ENCODE measurements around the gene F11R.
A peak's percentile ranks its signal among the peaks of the same experiment; 100 is the strongest.
"Not testable (repeated sequence)": the region's sequence is repeated elsewhere in the genome, so short reads cannot be mapped to it uniquely, and the experiment has no call there.

F11R gene

GRCh38 chr1:161039546-161039945, 18.6 kb upstream of the F11R start:
- DNase-seq: no peak

DNA sequence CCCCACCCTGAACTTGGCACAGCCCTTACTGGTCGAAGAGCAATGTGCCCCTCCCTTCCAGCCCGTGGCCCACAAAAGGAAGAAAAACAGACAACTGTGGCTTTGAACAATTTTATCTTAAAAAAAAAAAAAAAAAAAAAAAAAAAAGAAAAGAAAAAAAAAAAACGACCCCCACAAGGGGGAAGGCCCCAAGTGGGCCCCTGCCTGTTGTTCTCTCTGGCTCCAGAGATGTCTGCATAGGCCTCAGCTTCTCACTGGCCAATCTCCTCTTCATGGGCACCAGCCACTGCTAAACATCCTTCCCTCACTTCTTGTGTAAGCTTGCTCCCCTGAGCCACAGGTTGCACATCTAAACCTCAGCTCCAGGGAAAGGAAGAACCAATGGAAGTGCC, 18.2 kb upstream of the F11R start:
- no peak for DNase-seq

GRCh38 chr1:161038523-161039153, 17.7 kb upstream of the F11R start, which contains the start of gene TSTD1:
Gene TSTD1 (minus strand): TSS chr1:161038964. CDS start chr1:161038889, 75 bp downstream.
- peak; percentile 76 to 81 for DNase-seq

DNA sequence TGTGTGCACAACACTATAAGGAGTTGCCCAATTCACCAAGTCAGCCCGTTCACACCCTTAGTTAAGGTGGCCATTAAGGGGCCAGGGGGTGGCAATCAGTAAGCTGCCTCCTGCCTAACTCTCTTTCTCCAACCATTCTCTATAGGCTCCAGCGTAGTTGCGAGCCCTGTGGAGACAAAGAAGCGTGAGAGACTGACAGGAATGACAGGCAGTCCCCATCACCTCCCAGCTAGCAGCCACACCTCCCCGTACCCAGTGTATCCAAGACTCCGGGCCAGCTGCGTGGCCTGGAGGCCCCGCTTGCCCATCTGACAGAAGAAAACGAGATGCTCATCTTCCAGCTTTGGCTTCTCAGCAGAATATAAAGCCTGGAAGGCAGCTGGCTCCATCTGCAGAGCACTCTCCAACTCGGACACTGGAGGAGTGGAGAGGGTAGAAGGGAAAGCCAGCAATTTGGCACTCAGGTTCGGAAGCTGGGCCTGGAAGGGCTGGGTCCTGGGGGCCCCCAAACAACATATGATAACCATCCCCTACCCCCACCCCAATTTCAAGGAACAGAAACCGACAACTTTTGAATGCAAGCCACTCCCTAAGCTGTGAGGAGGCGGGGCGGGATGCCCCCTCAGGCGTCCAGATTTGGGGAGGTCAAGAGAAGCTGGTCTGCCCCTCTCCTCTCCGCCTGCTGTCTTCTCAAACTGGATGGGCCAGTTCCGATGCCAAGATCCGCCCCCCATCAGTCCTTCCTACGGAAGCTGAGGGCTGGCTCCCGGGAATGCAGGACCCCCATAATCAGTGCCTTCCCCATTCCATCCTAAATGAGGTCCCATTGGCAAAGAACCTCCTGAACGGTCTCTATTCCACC, 16.9 kb upstream of the F11R start:
- DNase-seq: no peak

GRCh38 chr1:161033751-161034150, 12.8 kb upstream of the F11R start:
- DNase-seq: no peak

GRCh38 chr1:161032409-161032808, 11.5 kb upstream of the F11R start:
- no peak for DNase-seq

DNA sequence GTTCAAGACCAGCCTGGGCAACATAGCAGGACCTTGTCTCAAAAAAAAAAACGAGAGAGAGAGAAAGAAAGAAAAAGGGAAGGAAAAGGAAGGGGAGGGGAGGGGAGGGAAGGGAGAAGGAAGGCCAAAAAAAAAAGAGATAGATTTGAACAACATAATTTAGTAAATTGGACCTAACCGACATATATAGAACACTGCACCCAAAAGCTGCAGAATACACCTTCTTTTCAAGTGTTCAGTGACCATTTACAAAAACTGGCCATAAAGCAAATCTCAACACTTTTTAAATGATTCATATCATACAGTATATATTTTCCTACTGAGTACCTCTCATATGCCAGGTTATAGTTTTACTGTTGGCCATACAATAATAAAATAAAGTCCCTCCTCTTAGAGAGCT, 10.9 kb upstream of the F11R start:
- DNase-seq: no peak

DNA sequence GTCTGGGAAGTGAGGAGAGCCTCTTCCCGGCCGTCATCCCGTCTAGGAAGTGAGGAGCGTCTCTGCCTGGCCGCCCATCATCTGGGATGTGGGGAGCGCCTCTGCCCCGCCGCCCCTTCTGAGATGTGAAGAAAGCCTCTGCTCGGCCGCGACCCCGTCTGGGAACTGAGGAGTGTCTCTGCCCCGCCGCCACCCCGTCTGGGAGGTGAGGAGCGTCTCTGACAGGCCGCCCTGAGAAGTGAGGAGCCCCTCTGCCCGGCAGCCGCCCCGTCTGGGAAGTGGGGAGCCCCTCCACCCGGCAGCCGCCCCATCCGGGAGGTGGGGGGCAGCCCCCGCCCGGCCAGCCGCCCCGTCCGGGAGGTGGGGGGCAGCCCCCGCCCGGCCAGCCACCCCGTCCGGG, 8.5 kb upstream of the F11R start:
- not testable (repeated sequence) for DNase-seq

DNA sequence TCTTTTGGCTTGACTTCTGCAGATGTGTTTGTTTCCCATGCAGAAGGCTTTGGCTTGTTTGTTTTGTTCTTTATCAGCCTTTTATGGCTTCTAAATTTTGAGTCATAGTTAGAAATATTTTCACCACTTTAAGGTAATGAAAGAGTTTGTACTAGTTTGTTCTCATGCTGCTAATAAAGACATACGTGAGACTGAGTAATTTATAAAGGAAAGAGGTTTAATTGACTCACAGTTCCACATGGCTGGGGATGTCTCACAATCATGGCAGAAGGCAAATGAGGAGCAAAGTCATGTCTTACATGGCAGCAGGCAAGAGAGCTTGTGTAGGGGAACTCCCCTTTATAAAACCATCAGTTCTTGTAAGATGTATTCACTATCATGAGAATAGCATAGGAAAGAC, 6.0 kb upstream of the F11R start:
- DNase-seq: not testable (repeated sequence)

DNA sequence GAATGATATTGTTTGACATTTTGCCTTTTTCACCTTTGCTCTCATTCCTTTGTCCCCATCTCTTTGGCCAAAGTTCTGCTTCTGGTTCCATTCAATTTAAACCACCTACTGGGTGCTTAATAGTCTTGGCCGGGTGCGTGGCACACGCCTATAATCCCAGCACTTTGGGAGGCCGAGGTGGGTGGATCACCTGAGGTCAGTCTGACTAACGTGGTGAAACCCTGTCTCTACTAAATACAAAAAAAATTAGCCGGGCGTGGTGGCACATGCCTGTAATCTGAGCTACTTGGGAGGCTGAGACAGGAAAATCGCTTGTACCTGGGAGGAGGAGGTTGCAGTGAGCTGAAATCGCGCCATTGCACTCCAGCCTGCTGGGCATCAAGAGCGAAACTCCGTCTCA, 1.5 kb upstream of the F11R start:
- not testable (repeated sequence) for DNase-seq

DNA sequence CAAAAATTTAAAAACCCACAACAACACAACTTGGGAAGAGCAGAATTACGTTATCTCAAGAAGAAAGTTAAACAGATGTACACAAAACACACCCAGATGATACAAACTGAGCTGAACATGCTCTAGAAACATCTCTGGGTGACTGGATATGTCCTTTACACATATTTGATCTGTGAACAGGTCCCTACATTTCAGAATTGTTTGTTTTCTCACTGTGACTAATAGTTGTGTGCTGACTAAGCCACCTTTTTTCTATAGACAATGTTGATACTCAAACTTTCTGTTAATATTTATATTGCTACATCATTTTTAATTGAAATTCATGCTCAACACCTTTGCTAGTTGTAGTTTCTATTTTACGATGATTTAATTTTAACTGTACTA, 1.0 kb upstream of the F11R start:
- DNase-seq: no peak

- DNase-seq: peak; percentile 70 to 78
These were observed 415 bp upstream of the F11R start for GRCh38 chr1:161021165-161021969.

DNA sequence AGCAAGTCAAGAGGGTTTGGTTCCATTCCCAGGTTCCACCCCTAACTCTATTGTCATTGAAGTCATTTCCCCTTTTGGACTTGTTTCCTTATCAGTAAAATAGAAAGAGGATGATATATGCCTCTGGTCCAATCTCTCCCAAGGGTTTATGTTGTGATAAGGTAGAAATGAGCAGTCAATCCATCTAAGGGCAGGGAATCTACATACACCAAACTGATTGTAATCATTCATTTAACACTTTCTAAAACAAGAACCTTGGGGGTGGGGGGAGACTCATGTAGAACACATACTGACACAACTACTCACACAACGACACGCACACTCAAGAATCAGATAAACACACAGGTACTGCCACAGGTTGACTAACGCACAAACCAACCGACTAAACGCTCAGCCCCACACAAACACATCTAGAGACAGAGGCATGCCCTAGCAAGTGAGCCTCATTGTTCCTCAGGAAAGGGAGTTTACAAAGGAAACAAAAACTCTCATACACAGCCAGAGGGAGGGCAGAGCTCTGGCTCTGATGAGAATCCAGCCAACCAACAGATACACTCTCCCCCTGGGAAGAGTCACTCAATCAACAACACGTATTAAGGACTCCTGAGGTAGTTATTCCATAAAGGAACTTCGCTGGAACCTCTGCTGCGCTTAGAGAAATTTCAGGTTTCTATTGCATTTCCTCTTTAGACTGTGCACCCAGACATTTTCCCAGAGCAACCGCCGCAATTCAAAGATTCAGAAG, 1.0 kb downstream of the F11R start:
- no peak for DNase-seq

- not testable (repeated sequence) for DNase-seq
These were observed 1.8 kb downstream of the F11R start for GRCh38 chr1:161019111-161019660.

GRCh38 chr1:161018631-161018930, 2.4 kb downstream of the F11R start:
- DNase-seq: no peak

GRCh38 chr1:161017756-161018630, 3.0 kb downstream of the F11R start:
- DNase-seq: no peak

- not testable (repeated sequence) for DNase-seq
These were observed 3.8 kb downstream of the F11R start for GRCh38 chr1:161017181-161017580.

DNA sequence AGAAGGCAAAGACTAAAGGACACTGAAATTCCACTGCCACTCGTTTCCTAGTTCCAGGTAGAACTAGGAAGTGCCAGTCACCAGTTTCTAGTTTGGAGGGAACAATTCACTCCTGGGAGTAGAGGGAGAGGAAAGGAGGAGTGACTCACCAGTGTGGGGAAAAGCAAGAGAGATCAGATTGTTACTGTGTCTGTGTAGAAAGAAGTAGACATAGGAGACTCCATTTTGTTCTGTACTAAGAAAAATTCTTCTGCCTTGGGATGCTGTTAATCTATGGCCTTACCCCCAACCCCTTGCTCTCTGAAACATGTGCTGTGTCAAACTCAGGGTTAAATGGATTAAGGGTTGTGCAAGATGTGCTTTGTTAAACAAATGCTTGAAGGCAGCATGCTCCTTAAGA, 4.3 kb downstream of the F11R start:
- DNase-seq: not testable (repeated sequence)

GRCh38 chr1:161013488-161014230, 7.3 kb downstream of the F11R start:
- peak; percentile 51 to 53 for DNase-seq

DNA sequence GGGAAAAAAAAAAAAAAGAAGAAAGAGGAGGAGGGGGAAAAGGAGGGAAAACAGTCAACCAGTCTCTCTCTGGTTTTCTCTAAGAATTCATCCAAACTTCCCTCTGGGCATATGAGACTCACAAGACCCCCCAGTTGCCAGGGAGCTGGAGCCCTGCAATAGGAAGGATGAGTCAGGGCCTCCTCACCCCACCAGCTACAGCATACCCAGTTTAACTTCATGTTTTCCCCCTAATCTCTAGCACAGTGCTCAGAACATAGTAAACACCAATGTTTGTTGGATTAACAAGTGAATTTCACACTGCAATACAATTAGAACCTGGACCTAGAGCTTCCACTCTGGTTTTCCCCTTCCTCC, 7.8 kb downstream of the F11R start:
- no peak for DNase-seq

GRCh38 chr1:161012420-161012819, 8.5 kb downstream of the F11R start:
- DNase-seq: no peak
